ENCODE results near the gene HOMER3. TPM values are rescaled to one million over a fixed set of nuclear protein-coding genes. Genes with fewer than 3 reads are reported as not detected.

The HOMER3 gene
- total RNA-seq, 2 donors from 2014 or later: 13.6 to 39.8 TPM

DNA sequence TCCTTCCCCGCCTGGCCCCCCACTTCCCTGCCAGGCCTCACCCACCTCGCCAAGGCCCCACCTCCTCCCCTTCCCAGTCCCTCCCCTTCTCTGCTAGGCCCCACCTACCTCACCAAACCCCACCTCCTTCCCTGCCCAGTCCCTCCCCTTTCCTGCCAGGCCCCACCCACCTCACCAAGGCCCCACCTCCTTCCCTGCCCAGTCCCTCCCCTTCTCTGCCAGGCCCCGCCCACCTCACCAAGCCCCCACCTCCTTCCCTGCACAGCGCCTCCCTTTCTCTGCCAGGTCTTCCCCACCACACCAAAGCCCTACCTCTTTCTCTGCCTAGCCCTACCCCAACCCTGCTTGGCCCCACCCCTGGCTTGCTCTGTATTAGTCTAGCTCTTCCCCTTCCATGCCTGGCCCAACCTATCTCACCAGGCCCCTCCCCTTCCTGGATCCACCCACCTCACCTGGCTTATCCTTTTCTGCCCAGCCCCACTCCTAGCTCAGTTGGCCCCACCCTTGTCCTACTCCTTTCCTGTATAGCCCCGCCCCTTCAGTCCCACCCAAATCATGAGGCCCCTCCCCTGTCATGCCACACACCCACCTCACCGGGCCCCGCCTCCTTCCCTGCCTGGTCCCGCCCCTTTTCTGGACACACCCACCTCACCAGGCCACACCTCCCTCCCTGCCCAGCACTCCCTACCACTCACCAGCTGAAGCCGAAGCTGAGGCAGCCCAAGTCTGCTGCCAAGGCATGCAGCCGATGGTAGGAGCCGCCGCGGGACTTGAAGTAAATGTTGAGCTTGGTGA, 61.2 kb downstream of the HOMER3 start:
- no peaks in the 10 kb centered on the region for H3K27me3 ChIP-seq
- H3K4me3 ChIP-seq: no peak overlapping the region
- no peak overlapping the region for H3K27ac ChIP-seq
- H3K4me1 ChIP-seq: no peaks in the 10 kb centered on the region
- TF ChIP-seq, protein P1, sequence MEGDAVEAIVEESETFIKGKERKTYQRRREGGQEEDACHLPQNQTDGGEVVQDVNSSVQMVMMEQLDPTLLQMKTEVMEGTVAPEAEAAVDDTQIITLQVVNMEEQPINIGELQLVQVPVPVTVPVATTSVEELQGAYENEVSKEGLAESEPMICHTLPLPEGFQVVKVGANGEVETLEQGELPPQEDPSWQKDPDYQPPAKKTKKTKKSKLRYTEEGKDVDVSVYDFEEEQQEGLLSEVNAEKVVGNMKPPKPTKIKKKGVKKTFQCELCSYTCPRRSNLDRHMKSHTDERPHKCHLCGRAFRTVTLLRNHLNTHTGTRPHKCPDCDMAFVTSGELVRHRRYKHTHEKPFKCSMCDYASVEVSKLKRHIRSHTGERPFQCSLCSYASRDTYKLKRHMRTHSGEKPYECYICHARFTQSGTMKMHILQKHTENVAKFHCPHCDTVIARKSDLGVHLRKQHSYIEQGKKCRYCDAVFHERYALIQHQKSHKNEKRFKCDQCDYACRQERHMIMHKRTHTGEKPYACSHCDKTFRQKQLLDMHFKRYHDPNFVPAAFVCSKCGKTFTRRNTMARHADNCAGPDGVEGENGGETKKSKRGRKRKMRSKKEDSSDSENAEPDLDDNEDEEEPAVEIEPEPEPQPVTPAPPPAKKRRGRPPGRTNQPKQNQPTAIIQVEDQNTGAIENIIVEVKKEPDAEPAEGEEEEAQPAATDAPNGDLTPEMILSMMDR (IDR thresholded peaks at IDR 0.05): no peak
- H3K9me3 ChIP-seq: no peaks in the 10 kb centered on the region
- no peak for DNase-seq (ENCODE audit: low spot score)
- H3K36me3 ChIP-seq: no peaks in the 10 kb centered on the region

Other genes with a start within 250 kb of the HOMER3 start
- gene COMP, start 149.9 kb downstream of the HOMER3 start, total RNA-seq: 10 to 100 TPM in 1 of 2 donors, 1 to 10 TPM in 1; 7.8 to 12.5 TPM
- 10 to 100 TPM; 27.6 to 61.5 TPM for gene UPF1, start 109.3 kb downstream of the HOMER3 start, total RNA-seq
- 1 to 10 TPM in 1 of 2 donors, under 1 TPM in 1; 0.79 to 1.6 TPM for gene CERS1, start 45.1 kb downstream of the HOMER3 start, total RNA-seq
- gene COPE, start 21.8 kb downstream of the HOMER3 start, total RNA-seq: 100 to 1,000 TPM; 168 to 209 TPM
- 10 to 100 TPM; 22.1 to 31.9 TPM for gene DDX49, start 21.5 kb downstream of the HOMER3 start, total RNA-seq
- gene SUGP2, start 92.3 kb upstream of the HOMER3 start, total RNA-seq: 10 to 100 TPM; 25.4 to 36.1 TPM
- 10 to 100 TPM; 13.7 to 14.4 TPM for gene ARMC6, start 92.4 kb upstream of the HOMER3 start, total RNA-seq
- gene SLC25A42, start 122.8 kb upstream of the HOMER3 start, total RNA-seq: 10 to 100 TPM; 10.3 to 14.4 TPM
- gene TMEM161A, start 197.3 kb upstream of the HOMER3 start, total RNA-seq: 10 to 100 TPM; 16.8 to 22.2 TPM
- gene MEF2B, start 229.0 kb upstream of the HOMER3 start, total RNA-seq: not detected

Measured in right atrium auricular region (tissue), 2 donors.